ENCODE data around the gene IL17REL.

DNA sequence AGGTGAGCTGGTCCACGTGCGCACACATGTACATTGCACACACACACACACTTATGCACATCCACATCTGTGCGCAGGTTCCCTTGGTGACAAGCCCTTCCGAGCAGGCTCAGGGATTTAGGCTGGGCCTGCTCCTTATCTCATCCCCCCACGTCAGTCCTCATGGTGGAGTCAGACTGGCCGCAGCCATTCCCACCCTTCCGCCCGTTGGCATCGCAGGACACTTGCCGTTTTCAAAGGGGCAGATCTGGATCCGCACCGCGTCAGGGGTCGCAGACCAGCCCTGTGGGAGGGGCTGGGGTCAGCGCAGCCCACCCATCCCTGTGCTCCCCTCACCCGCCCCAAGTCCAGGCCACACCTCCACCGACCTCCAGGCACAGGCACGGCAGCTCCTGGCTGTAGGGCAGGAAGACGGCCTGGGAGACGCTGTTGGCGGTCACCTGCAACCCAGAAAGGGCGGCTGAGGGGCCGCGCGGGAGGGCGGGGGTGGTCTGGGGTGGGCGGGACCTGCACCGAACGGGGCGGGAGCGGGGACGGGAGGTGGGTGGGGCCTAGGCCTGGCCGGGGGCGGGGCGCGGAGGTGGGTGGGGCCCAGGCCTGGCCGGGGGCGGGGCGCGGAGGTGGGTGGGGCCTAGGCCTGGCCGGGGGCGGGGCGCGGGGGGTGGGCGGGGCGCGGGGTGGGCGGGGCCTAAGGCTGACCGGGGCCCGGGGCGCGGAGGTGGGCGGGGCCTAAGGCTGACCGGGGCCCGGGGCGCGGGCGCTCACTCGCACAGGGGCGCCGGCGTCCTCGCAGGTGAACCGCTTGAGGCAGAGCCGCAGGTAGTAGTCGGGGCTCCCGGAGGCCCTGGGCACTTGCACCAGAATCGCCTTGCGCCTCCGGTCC lies 13.3 kb downstream of the IL17REL start:
- TF ChIP-seq, protein P1, sequence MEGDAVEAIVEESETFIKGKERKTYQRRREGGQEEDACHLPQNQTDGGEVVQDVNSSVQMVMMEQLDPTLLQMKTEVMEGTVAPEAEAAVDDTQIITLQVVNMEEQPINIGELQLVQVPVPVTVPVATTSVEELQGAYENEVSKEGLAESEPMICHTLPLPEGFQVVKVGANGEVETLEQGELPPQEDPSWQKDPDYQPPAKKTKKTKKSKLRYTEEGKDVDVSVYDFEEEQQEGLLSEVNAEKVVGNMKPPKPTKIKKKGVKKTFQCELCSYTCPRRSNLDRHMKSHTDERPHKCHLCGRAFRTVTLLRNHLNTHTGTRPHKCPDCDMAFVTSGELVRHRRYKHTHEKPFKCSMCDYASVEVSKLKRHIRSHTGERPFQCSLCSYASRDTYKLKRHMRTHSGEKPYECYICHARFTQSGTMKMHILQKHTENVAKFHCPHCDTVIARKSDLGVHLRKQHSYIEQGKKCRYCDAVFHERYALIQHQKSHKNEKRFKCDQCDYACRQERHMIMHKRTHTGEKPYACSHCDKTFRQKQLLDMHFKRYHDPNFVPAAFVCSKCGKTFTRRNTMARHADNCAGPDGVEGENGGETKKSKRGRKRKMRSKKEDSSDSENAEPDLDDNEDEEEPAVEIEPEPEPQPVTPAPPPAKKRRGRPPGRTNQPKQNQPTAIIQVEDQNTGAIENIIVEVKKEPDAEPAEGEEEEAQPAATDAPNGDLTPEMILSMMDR (IDR thresholded peaks at IDR 0.05) = no peak
- no peak for TF ChIP-seq POLR2A (IDR thresholded peaks at IDR 0.05)
